ENCODE data around the gene DNAJB6. TPM values are rescaled to one million over a fixed set of nuclear protein-coding genes. Genes with fewer than 3 reads are reported as not detected.

DNAJB6 gene
- total RNA-seq, 2 experiments from 2014 or later = 69.3 to 74.9 TPM

DNA sequence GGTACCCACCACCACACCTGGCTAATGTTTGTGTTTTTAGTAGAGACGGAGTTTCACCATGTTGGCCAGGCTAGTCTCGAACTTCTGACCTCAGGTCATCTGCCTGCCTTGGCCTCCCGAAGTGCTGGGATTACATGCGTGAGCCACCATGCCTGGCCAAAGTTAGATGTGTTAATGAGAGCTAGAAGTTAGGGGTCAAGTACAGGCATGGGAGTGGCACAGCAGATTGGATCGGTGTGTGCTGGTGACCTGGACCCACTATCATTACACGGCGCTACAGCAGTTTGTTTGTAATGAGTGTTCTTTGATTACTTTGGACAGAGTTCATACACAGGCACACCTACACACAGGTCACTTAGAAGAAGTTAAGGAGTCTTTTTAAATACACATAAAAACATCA, 36.7 kb downstream of the DNAJB6 start:
- Mint-ChIP-seq H3K27ac (peak overlapping the region; percentile 53), H3K27me3 (ENCODE audit: low read depth) (no peaks in the 10 kb centered on the region), H3K4me1 (ENCODE audit: low read depth) (peaks cover 54% of the 10 kb centered on the region), H3K36me3 (ENCODE audit: low read depth) (peaks cover 78% of the 10 kb centered on the region), H3K9me3 (ENCODE audit: insufficient read depth) (no peaks in the 10 kb centered on the region), H3K4me3 (no peak overlapping the region)
- CTCF ChIA-PET = interaction anchor here (0.7 kb wide), 1 partner anchor 45 kb away, joined by 4 read pairs; no protein-coding TSS in a partner anchor
- no peak for ATAC-seq
- DNase-seq = no peak
- POLR2A ChIA-PET = no interaction called here

DNA sequence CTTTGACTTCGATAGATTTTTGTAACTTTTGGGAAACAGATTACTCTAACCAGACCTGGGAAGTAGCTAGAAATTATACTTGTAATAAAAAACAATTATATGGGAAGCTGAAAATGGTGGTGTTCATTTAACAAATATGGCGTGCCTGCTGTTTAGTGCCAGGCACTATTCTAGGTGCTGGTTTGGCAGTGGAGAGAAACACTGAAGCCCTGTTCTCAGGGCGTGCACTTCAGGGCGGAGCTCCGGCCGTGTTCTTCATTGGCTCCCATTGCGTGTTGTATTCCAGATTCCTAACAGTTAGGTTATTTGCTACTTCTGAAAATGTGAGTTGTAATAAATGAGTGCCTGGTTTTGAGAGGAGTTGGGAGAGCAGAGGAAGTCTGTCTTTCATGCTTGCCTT, 38.6 kb downstream of the DNAJB6 start:
- Mint-ChIP-seq H3K4me1 (ENCODE audit: low read depth) (peaks cover 56% of the 10 kb centered on the region), H3K27ac (peak overlapping the region; percentile 81), H3K9me3 (ENCODE audit: insufficient read depth) (no peaks in the 10 kb centered on the region), H3K36me3 (ENCODE audit: low read depth) (peaks cover 69% of the 10 kb centered on the region), H3K27me3 (ENCODE audit: low read depth) (no peaks in the 10 kb centered on the region), H3K4me3 (no peak overlapping the region)
- DNase-seq (no peak), ATAC-seq (no peak)
- ChIA-PET POLR2A (no interaction called here), CTCF (interaction anchor here (0.8 to 1.6 kb wide), 6 partner anchors 9 to 37 kb away, joined by 3 to 13 read pairs (median 4); no protein-coding TSS in a partner anchor)

DNA sequence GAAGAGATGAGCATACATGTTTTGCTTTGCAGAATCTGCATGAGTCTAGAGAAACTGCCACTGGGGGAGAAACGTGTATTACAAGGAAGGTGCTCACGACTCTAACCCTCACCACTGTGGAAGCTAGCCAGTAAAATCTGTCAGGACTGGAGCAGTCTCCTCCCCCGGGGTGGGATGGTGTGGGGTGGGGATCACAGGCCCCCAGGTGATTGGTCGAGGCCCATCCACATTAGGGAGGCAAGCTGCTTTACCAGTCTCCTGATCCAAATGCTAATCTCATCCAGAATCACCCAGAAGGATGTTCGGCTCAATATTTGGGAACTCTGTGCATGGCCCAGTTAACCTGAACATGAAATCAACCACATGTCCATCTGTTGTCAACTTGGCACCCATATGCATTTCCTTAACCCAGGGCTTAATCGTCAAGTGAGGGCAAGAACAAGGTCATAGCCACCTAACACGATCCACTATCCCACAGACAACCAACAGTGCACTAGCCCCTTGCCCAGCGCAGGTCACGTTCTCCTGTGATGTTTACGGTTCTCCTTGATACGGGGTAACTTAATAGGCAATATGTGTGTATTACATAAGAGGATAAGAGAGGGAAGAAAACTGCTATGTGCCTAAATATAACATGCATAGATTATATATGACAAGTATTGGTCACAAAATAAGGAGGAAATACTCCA, 40.8 kb downstream of the DNAJB6 start:
- ChIA-PET POLR2A (no interaction called here), CTCF (interaction anchor here (1.7 kb wide), 1 partner anchor 18 kb away, joined by 5 read pairs; no protein-coding TSS in a partner anchor)
- H3K27me3 Mint-ChIP-seq (ENCODE audit: low read depth) = no peaks in the 10 kb centered on the region

DNA sequence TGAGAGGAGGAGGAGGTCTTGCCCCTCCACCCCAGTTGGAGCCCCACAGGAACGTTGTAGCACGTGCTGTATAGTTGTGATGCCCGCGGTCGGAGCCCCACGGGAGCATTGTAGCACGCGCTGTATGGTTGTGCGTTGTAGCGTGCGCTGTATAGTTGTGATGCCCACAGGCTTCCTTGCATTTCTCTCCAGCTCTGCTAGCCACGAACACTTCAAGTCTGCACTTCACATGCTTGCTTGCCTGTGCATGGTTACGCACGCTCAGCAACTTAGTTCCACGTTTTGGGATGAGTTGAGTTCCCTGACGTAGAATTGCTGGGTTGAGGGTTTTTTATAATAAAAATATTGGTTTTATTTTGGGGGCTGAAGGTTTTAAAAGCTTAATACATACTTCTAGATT, 41.6 kb downstream of the DNAJB6 start:
- Mint-ChIP-seq H3K9me3 (ENCODE audit: insufficient read depth) (no peaks in the 10 kb centered on the region), H3K27ac (no peak overlapping the region), H3K4me3 (no peak overlapping the region), H3K4me1 (ENCODE audit: low read depth) (peaks cover 49% of the 10 kb centered on the region), H3K36me3 (ENCODE audit: low read depth) (peaks cover 50% of the 10 kb centered on the region), H3K27me3 (ENCODE audit: low read depth) (no peaks in the 10 kb centered on the region)
- ATAC-seq = no peak
- ChIA-PET POLR2A (no interaction called here), CTCF (interaction anchor here (1.4 to 1.9 kb wide), 3 partner anchors 9 to 39 kb away, joined by 5 to 19 read pairs (median 8); no protein-coding TSS in a partner anchor)
- DNase-seq = no peak

More for the DNA sequence above, 40.8 kb downstream of the DNAJB6 start:
- no peak overlapping the region for H3K27ac Mint-ChIP-seq
- peaks cover 53% of the 10 kb centered on the region for H3K36me3 Mint-ChIP-seq (ENCODE audit: low read depth)
- peaks cover 56% of the 10 kb centered on the region for H3K4me1 Mint-ChIP-seq (ENCODE audit: low read depth)
- H3K9me3 Mint-ChIP-seq (ENCODE audit: insufficient read depth) = no peaks in the 10 kb centered on the region
- no peak for ATAC-seq
- no peak overlapping the region for H3K4me3 Mint-ChIP-seq
- no peak for DNase-seq

DNA sequence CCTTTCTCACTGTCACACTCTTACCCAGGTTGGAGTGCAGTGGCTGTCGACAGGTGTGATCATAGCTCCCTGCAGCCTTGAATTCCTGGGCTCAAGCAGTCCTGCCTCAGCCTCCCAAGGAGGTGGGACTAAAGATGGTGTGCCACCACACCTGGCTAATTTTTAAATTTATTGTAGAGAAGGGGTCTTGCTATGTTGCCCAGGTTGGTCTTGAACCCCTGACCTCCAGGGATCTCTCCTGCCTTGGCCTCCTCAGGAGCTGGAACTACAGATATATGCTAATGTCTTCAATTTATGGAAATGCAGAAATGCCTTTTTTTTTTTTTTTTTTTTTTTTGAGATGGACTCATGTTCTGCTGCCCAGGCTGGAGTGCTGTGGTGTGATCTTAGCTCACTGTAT, 42.7 kb downstream of the DNAJB6 start:
- ChIA-PET CTCF (interaction anchor here (1.4 to 1.9 kb wide), 2 partner anchors 8 to 40 kb away, joined by 8 to 19 read pairs; no protein-coding TSS in a partner anchor), POLR2A (no interaction called here)
- no peak overlapping the region for H3K27ac Mint-ChIP-seq
- no peak overlapping the region for H3K4me3 Mint-ChIP-seq
- ATAC-seq (no peak), DNase-seq (no peak)
- H3K27me3 Mint-ChIP-seq (ENCODE audit: low read depth) = no peaks in the 10 kb centered on the region
- H3K9me3 Mint-ChIP-seq (ENCODE audit: insufficient read depth) = no peaks in the 10 kb centered on the region
- peaks cover 45% of the 10 kb centered on the region for H3K36me3 Mint-ChIP-seq (ENCODE audit: low read depth)
- peaks cover 39% of the 10 kb centered on the region for H3K4me1 Mint-ChIP-seq (ENCODE audit: low read depth)

DNA sequence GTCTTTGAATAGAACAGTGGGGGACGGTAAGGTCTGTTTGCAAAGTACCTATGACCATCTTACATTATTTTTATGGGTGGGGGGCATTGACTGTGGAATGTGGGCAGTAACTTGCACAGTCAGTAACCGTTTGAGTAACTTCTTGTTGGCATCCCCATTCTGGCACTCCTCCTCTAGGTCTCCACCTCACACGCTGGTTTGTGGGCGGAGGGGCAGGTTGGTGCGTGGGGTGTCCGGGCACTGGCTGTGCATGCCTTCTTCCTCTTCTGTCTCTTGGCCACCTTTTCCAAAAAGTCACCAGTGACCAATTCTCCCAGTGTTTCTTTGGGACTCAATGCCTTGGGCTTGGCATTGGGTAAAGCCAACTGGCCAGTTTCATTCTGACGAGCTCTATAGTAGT, 43.6 kb downstream of the DNAJB6 start:
- Mint-ChIP-seq H3K9me3 (ENCODE audit: insufficient read depth) (no peaks in the 10 kb centered on the region), H3K4me3 (no peak overlapping the region), H3K27me3 (ENCODE audit: low read depth) (no peaks in the 10 kb centered on the region), H3K4me1 (ENCODE audit: low read depth) (peaks cover 30% of the 10 kb centered on the region), H3K27ac (peak overlapping the region; percentile 21), H3K36me3 (ENCODE audit: low read depth) (peaks cover 45% of the 10 kb centered on the region)
- ChIA-PET POLR2A (no interaction called here), CTCF (no interaction called here)
- ATAC-seq = no peak
- no peak for DNase-seq

DNA sequence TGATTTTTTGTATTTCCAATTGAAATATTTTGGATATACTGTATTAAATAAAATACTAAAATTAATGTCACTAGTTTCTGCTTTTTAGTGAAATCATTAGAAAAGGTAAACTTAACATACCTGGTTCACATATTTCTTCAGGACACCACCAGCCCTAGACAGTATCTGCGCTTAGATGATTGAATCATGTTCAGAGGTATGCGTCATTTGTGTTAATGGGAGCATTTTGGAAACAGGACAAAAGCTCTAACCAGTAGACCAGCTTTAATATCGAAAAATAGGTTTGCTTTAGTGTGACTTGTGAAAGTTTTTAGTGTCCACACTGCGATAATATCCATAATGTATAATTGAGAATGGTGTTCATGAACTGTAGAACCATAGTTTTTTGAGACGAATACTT, 47.1 kb downstream of the DNAJB6 start:
- H3K27ac Mint-ChIP-seq = no peak overlapping the region
- no peaks in the 10 kb centered on the region for H3K9me3 Mint-ChIP-seq (ENCODE audit: insufficient read depth)
- no peak overlapping the region for H3K4me3 Mint-ChIP-seq
- ChIA-PET CTCF (interaction anchor here (0.9 kb wide), 1 partner anchor 8 kb away, joined by 4 read pairs; no protein-coding TSS in a partner anchor), POLR2A (interaction anchor here (1.0 kb wide), 1 partner anchor 16 kb away, joined by 3 read pairs; no protein-coding TSS in a partner anchor)
- ATAC-seq = no peak
- DNase-seq = no peak
- H3K27me3 Mint-ChIP-seq (ENCODE audit: low read depth) = no peaks in the 10 kb centered on the region
- peaks cover 25% of the 10 kb centered on the region for H3K4me1 Mint-ChIP-seq (ENCODE audit: low read depth)
- peaks cover 32% of the 10 kb centered on the region for H3K36me3 Mint-ChIP-seq (ENCODE audit: low read depth)

DNA sequence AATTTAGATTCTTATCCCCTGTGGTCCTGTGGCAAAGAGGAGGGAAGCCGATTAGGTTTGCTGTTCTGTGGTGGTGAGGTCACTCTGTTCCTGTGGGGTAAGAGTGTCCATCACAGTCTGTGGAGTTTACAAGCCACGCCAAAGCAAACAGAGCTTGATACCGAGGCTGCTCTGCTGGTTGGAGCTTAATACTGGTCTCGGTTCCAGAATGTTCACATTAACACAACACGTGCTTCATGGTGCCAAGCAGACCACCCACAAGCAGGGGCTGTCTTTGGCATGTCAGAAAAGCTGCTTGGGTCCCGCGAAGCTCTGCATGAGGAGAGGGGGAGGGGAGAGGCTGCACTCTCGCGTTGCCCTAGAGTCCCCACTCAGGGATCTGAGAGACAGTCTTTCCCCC, 47.5 kb downstream of the DNAJB6 start:
- ChIA-PET CTCF (interaction anchor here (0.9 kb wide), 1 partner anchor 9 kb away, joined by 4 read pairs; no protein-coding TSS in a partner anchor), POLR2A (interaction anchor here (1.0 kb wide), 1 partner anchor 16 kb away, joined by 3 read pairs; no protein-coding TSS in a partner anchor)
- peaks cover 35% of the 10 kb centered on the region for H3K36me3 Mint-ChIP-seq (ENCODE audit: low read depth)
- H3K27ac Mint-ChIP-seq = no peak overlapping the region
- H3K4me3 Mint-ChIP-seq = no peak overlapping the region
- H3K9me3 Mint-ChIP-seq (ENCODE audit: insufficient read depth) = no peaks in the 10 kb centered on the region
- no peak for DNase-seq
- no peak for ATAC-seq
- H3K27me3 Mint-ChIP-seq (ENCODE audit: low read depth) = no peaks in the 10 kb centered on the region
- peaks cover 26% of the 10 kb centered on the region for H3K4me1 Mint-ChIP-seq (ENCODE audit: low read depth)

DNA sequence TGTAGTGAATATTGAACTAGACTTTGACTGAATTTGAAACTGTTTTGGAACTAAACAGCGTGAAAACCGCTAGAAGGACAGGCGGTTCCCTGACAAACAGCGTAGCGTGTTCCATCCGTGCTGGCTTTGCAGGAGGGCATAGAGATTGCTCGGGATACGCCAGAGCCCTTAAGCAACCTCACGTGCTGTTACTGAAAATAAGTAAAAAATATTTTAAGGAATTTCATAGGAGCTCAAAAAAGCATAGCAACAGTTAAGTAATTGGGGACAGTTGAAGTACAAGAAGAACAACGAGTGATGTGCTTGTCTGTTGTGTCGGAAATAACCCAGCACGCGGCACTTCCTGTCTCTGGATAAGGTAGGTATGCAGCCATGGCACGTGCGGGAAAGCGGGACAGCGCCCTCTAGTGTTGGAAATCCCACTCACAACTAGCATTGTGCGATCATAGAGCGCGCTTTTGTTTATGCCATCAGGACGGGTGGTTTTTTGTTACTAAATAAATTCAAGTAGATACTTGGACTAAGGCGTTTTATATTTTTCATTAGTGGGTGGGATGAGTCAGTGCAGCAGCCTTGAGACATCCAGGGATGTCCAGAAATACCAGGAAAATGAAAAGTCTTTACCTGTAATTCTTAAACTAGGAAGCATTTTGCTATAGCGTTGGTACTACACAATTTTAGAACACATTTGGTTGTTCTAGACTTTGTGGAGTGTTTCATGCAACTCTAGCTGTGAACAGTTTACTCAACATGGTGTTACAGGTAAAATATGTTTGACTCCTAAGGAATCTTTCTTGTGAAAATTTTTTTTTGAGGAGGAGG, 50.4 kb downstream of the DNAJB6 start:
- Mint-ChIP-seq H3K9me3 (ENCODE audit: insufficient read depth) (no peaks in the 10 kb centered on the region), H3K36me3 (ENCODE audit: low read depth) (peaks cover 55% of the 10 kb centered on the region), H3K27ac (peak overlapping the region; percentile 28), H3K27me3 (ENCODE audit: low read depth) (no peaks in the 10 kb centered on the region), H3K4me1 (ENCODE audit: low read depth) (peaks cover 50% of the 10 kb centered on the region), H3K4me3 (no peak overlapping the region)
- ChIA-PET POLR2A (no interaction called here), CTCF (interaction anchor here (0.6 to 2.8 kb wide), 17 partner anchors 8 to 437 kb away, joined by 3 to 19 read pairs (median 4); no protein-coding TSS in a partner anchor)
- DNase-seq (peak; percentile 93), ATAC-seq (peak; percentile 88)

DNA sequence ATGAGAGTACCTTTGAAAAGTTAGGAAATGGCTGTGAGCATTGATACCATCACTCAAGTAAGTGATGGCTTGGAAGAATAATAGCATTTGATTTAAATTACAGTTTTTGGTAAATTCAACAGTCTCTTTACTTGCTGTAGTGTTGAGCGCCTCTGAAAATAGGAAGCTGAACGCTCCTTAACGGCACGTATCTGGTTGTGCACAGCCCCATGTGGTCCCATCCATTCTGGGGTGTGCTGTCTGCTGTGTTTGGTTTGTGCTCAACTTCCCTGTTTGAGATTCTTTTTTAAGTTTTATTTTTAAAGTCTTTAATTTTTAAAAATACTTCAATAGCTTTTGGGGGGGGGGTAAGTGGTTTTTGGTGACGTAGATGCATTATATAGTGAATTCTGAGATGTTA, 51.5 kb downstream of the DNAJB6 start:
- ATAC-seq (no peak), DNase-seq (no peak)
- Mint-ChIP-seq H3K4me1 (ENCODE audit: low read depth) (peaks cover 51% of the 10 kb centered on the region), H3K27me3 (ENCODE audit: low read depth) (no peaks in the 10 kb centered on the region), H3K27ac (no peak overlapping the region), H3K4me3 (no peak overlapping the region), H3K36me3 (ENCODE audit: low read depth) (peaks cover 49% of the 10 kb centered on the region), H3K9me3 (ENCODE audit: insufficient read depth) (no peaks in the 10 kb centered on the region)
- POLR2A ChIA-PET = interaction anchor here (0.8 kb wide), 1 partner anchor 49 kb away, joined by 3 read pairs; no protein-coding TSS in a partner anchor
- CTCF ChIA-PET = interaction anchor here (0.9 to 2.8 kb wide), 4 partner anchors 9 to 137 kb away, joined by 4 to 19 read pairs (median 10); no protein-coding TSS in a partner anchor

DNA sequence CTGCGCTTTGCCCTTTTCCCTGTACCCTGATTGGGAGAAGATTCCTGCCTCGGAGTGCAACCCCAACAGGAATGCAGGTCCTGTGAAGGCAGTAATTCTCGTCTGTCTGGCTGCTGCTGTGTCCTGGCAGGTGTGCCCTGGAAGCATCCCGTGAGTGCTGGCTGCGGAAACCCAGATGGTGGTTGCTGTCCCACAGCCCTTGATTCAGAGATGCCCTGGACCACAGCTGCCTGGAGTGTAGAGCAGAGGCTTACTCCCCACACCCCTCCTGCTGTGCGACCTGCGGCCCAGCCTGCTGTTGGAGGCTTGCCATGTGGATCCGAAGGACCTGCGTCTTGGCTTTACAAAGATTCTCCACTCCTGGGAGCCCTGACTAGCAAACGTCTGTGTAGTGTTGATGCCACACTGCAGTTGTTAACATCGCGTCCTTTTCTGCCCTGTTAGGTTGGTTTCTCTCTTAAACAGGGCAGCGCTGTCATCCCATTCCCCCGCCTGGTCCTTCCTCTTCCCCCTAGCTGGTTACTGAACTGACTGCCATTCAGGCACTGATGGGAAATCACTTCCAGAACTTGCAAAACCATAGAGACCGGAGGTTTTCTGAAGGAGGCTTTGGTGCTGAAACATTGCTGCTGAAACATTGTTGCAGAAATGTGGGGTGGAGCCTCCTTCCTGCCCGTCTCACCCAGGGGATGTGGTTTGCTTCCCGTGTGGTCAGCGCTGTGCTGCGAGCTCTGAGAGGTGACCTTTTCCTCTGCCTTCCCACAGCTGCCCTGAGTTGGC, 53.3 kb downstream of the DNAJB6 start:
- peaks cover 38% of the 10 kb centered on the region for H3K36me3 Mint-ChIP-seq (ENCODE audit: low read depth)
- H3K27me3 Mint-ChIP-seq (ENCODE audit: low read depth) = no peaks in the 10 kb centered on the region
- ATAC-seq = peak; percentile 63
- ChIA-PET CTCF (interaction anchor here (1.4 to 1.5 kb wide), 2 partner anchors 14 to 15 kb away, joined by 4 to 6 read pairs; no protein-coding TSS in a partner anchor), POLR2A (interaction anchor here (1.0 kb wide), 1 partner anchor 51 kb away, joined by 3 read pairs; no protein-coding TSS in a partner anchor)
- peak; percentile 73 for DNase-seq
- peak overlapping the region; percentile 90 for H3K27ac Mint-ChIP-seq
- peak overlapping the region; percentile 73 for H3K4me3 Mint-ChIP-seq
- peaks cover 51% of the 10 kb centered on the region for H3K4me1 Mint-ChIP-seq (ENCODE audit: low read depth)
- no peaks in the 10 kb centered on the region for H3K9me3 Mint-ChIP-seq (ENCODE audit: insufficient read depth)

Measured in activated CD8-positive, alpha-beta T cell treated with anti-CD3 and anti-CD28 coated beads, Interleukin-2, amount 10 ng/mL, durations not matched to agents 7 days and 5 days (primary cell).